Neural cell (in vitro differentiated cells): Measurements from ENCODE around the gene BAG5. TPM values are rescaled to one million over a fixed set of nuclear protein-coding genes. Genes with fewer than 3 reads are reported as not detected.
"Not testable (repeated sequence)": the region's sequence is repeated elsewhere in the genome, so short reads cannot be mapped to it uniquely, and the experiment has no call there.

Source experiments
- H2AFZ ChIP-seq: fragments of 200-600, 300-800 bp; sonication (generic), shearing (Covaris generic); 2 replicates; pipeline ENCODE4 v1.6.0; 2014; ENCODE audit warnings: low read depth, mild to moderate bottlenecking, antibody characterized with exemption, low read length, moderate library complexity
- H3F3A ChIP-seq: fragments of 200-600 bp; shearing (Covaris generic); 2 replicates; pipeline ENCODE4 v1.6.1; 2016; ENCODE audit warnings: mild to moderate bottlenecking, moderate library complexity, mixed read lengths, antibody characterized with exemption, low read length; ENCODE audit not compliant: insufficient read depth, poor library complexity, severe bottlenecking
- H3K27ac ChIP-seq: fragments of 200-600, 300-800 bp; sonication (generic), shearing (Covaris generic); 2 replicates; pipeline ENCODE4 v1.5.1; 2014; ENCODE audit warnings: mild to moderate bottlenecking, low read length, moderate library complexity
- H3K27me3 ChIP-seq: fragments of 300-800, 200-600 bp; sonication (generic), shearing (Covaris generic); 2 replicates; pipeline ENCODE4 v1.6.0; 2014; ENCODE audit warnings: mild to moderate bottlenecking, low read depth, low read length, moderate library complexity; ENCODE audit not compliant: insufficient read depth
- H3K36me3 ChIP-seq: fragments of 300-800, 200-600 bp; sonication (generic), shearing (Covaris generic); 2 replicates; pipeline ENCODE4 v1.5.1; 2014; ENCODE audit warnings: mild to moderate bottlenecking, antibody characterized with exemption, low read length, moderate library complexity; ENCODE audit not compliant: insufficient read depth
- H3K4me2 ChIP-seq: fragments of 300-800, 200-600 bp; sonication (generic), shearing (Covaris generic); 2 replicates; pipeline ENCODE4 v1.6.0; 2014; ENCODE audit warnings: mild to moderate bottlenecking, low read length
- H3K4me3 ChIP-seq: fragments of 300-800, 200-600 bp; sonication (generic), shearing (Covaris generic); 2 replicates; pipeline ENCODE4 v1.5.1; 2014; ENCODE audit warnings: mild to moderate bottlenecking, low read length, moderate library complexity
- H3K79me2 ChIP-seq: fragments of 200-600 bp; shearing (Covaris generic); replicated peaks from 2 replicates; pipeline ENCODE4 v1.6.0; 2014; ENCODE audit warnings: mild to moderate bottlenecking, low read length, moderate library complexity; ENCODE audit not compliant: insufficient read depth
- H3K9ac ChIP-seq: fragments of 300-800, 200-600 bp; sonication (generic), shearing (Covaris generic); 2 replicates; pipeline ENCODE4 v1.6.1; 2016; ENCODE audit warnings: mild to moderate bottlenecking, low read length, mixed read lengths
- H3K9me2 ChIP-seq: fragments of 200-600 bp; shearing (Covaris generic); 2 replicates; pipeline ENCODE4 v1.6.1; 2016; ENCODE audit warnings: mild to moderate bottlenecking, low read length, mixed read lengths; ENCODE audit not compliant: insufficient read depth
- H3K9me3 ChIP-seq: fragments of 200-600, 300-800 bp; sonication (generic), shearing (Covaris generic); 2 replicates; pipeline ENCODE4 v1.6.1; 2016; ENCODE audit warnings: mild to moderate bottlenecking, mixed run types, low read length, moderate library complexity, mixed read lengths
- H4K20me1 ChIP-seq: fragments of 200-600 bp; shearing (Covaris generic); 2 replicates; pipeline ENCODE4 v1.6.1; 2016; ENCODE audit warnings: mild to moderate bottlenecking, mixed run types; ENCODE audit not compliant: insufficient read depth
- CTCF ChIP-seq: fragments of 450-650 bp; IDR thresholded peaks from 2 replicates; pipeline ENCODE4 v1.5.1; 2014; ENCODE audit warnings: antibody characterized with exemption, mild to moderate bottlenecking, moderate library complexity; ENCODE audit not compliant: poor library complexity, severe bottlenecking
- EP300 ChIP-seq: fragments of 450-650 bp; conservative IDR thresholded peaks from 2 replicates; pipeline ENCODE4 v1.6.1; 2014; ENCODE audit warnings: antibody characterized with exemption, mild to moderate bottlenecking, moderate library complexity; ENCODE audit not compliant: poor library complexity, severe bottlenecking
- EZH2 ChIP-seq: fragments of 200-600, 300-800 bp; shearing (Covaris generic), sonication (generic); IDR thresholded peaks from 2 replicates; pipeline ENCODE4 v1.6.1; 2014; ENCODE audit warnings: antibody characterized with exemption, low read length, borderline replicate concordance, mild to moderate bottlenecking; ENCODE audit not compliant: insufficient read depth, poor library complexity, severe bottlenecking
- MXI1 ChIP-seq: fragments of 450-650 bp; conservative IDR thresholded peaks from 2 replicates; pipeline ENCODE4 v1.6.1; 2014; ENCODE audit warnings: antibody characterized with exemption, mild to moderate bottlenecking; ENCODE audit not compliant: poor library complexity, severe bottlenecking
- RAD21 ChIP-seq: fragments of 450-650 bp; conservative IDR thresholded peaks from 2 replicates; pipeline ENCODE4 v1.6.1; 2014; ENCODE audit warnings: antibody characterized with exemption, mild to moderate bottlenecking, moderate library complexity
- REST ChIP-seq: IDR thresholded peaks from 2 replicates; pipeline ENCODE4 v1.6.1; 2012; ENCODE audit warnings: borderline replicate concordance
- TAF1 ChIP-seq: IDR thresholded peaks from 2 replicates; pipeline ENCODE4 v1.6.1; 2012; ENCODE audit warnings: low read depth
- polyA plus RNA-seq: library from polyadenylated mRNA; depleted of rRNA; stranded (reverse); fragments of >200 nt; gene quantifications from 2 replicates; pipeline ENCODE4 v1.2.3, GENCODE V29; 2014

The BAG5 gene
- polyA plus RNA-seq, 1 donor from 2014 or later = 25.5 TPM

- no peak overlapping the region for H3K4me3 ChIP-seq
- no peaks in the 10 kb centered on the region for H3F3A ChIP-seq
- no peaks in the 10 kb centered on the region for H3K27me3 ChIP-seq
- no peak overlapping the region for H3K27ac ChIP-seq
- H3K9me3 ChIP-seq = no peaks in the 10 kb centered on the region
- H3K79me2 ChIP-seq = no peaks in the 10 kb centered on the region
- TF ChIP-seq EZH2 = no peak
- TF ChIP-seq TAF1 = no peak
- no peak for TF ChIP-seq CTCF
- TF ChIP-seq REST = no peak
- no peak for TF ChIP-seq RAD21
- TF ChIP-seq EP300 = no peak
- no peak for TF ChIP-seq MXI1
- H2AFZ ChIP-seq = no peak overlapping the region
- H3K36me3 ChIP-seq = no peaks in the 10 kb centered on the region
- no peak overlapping the region for H3K9ac ChIP-seq
- no peaks in the 10 kb centered on the region for H3K9me2 ChIP-seq
- no peaks in the 10 kb centered on the region for H4K20me1 ChIP-seq
- H3K4me2 ChIP-seq = no peak overlapping the region
Observed at GRCh38 chr14:103512701-103513611, 49.5 kb downstream of the BAG5 start.

- not testable (repeated sequence) for H3K79me2 ChIP-seq, H3K27ac ChIP-seq, H3K4me3 ChIP-seq, H3K9me3 ChIP-seq, H3K36me3 ChIP-seq, H3K27me3 ChIP-seq, H3F3A ChIP-seq, H3K4me2 ChIP-seq, H4K20me1 ChIP-seq, H2AFZ ChIP-seq, H3K9me2 ChIP-seq, H3K9ac ChIP-seq
Observed at GRCh38 chr14:103512180-103512579, 50.3 kb downstream of the BAG5 start.
